Muscle layer of colon (tissue), 2 donors: ENCODE results near the gene TLE4.
A peak's percentile ranks its signal among the peaks of the same experiment; 100 is the strongest.

Experiments
- H3K27ac ChIP-seq: one replicate; pipeline ENCODE4 v1.7.0; 2013; ENCODE audit warnings: low read depth, mild to moderate bottlenecking, low read length, moderate library complexity
- H3K27me3 ChIP-seq, 2 donors: one replicate each; pipeline ENCODE4 v1.7.0; 2013; ENCODE audit warnings: low read length in 2 of 2, mild to moderate bottlenecking in 2 of 2; ENCODE audit not compliant: insufficient read depth in 2 of 2, control insufficient read depth in 1 of 2
- H3K36me3 ChIP-seq: one replicate; pipeline ENCODE4 v1.7.0; 2013; ENCODE audit warnings: mild to moderate bottlenecking, low read length; ENCODE audit not compliant: insufficient read depth
- H3K4me1 ChIP-seq: one replicate; pipeline ENCODE4 v1.7.0; 2013; ENCODE audit warnings: mild to moderate bottlenecking, low read length; ENCODE audit not compliant: insufficient read depth
- H3K4me3 ChIP-seq, 2 donors: one replicate each; pipeline ENCODE4 v1.7.0; 2013; ENCODE audit warnings: low read length in 2 of 2, low read depth in 1 of 2, mild to moderate bottlenecking in 1 of 2, moderate library complexity in 1 of 2
- H3K9ac ChIP-seq: one replicate; pipeline ENCODE4 v1.7.0; 2013; ENCODE audit warnings: low read length
- H3K9me3 ChIP-seq: one replicate; pipeline ENCODE4 v1.7.0; 2013; ENCODE audit warnings: mild to moderate bottlenecking, low read length
- donor health status: abdominal sarcoma.
- donor health status: Adenocarcinoma of cecum.

TLE4 gene

GRCh38 chr9:79559495-79560181, 12.1 kb upstream of the TLE4 start:
- no peaks in the 10 kb centered on the region for H3K36me3 ChIP-seq
- no peak overlapping the region for H3K4me3 ChIP-seq
- H3K9ac ChIP-seq = no peak overlapping the region
- H3K27ac ChIP-seq = no peak overlapping the region
- no peaks in the 10 kb centered on the region for H3K9me3 ChIP-seq
- H3K27me3 ChIP-seq = no peaks in the 10 kb centered on the region
- H3K4me1 ChIP-seq = no peaks in the 10 kb centered on the region

- Histone ChIP-seq H3K9ac (no peak overlapping the region), H3K4me3 (no peak overlapping the region)
These were observed 8.9 kb upstream of the TLE4 start for GRCh38 chr9:79562749-79563386.

GRCh38 chr9:79564105-79564504, 7.7 kb upstream of the TLE4 start:
- no peaks in the 10 kb centered on the region for H3K4me1 ChIP-seq
- H3K9me3 ChIP-seq = no peaks in the 10 kb centered on the region
- no peak overlapping the region for H3K4me3 ChIP-seq
- H3K27me3 ChIP-seq = no peaks in the 10 kb centered on the region
- no peak overlapping the region for H3K9ac ChIP-seq
- H3K36me3 ChIP-seq = no peaks in the 10 kb centered on the region
- no peak overlapping the region for H3K27ac ChIP-seq

More at GRCh38 chr9:79562749-79563386, 8.9 kb upstream of the TLE4 start:
- no peaks in the 10 kb centered on the region for H3K9me3 ChIP-seq
- no peaks in the 10 kb centered on the region for H3K36me3 ChIP-seq
- no peaks in the 10 kb centered on the region for H3K4me1 ChIP-seq
- H3K27me3 ChIP-seq = no peaks in the 10 kb centered on the region
- no peak overlapping the region for H3K27ac ChIP-seq

DNA sequence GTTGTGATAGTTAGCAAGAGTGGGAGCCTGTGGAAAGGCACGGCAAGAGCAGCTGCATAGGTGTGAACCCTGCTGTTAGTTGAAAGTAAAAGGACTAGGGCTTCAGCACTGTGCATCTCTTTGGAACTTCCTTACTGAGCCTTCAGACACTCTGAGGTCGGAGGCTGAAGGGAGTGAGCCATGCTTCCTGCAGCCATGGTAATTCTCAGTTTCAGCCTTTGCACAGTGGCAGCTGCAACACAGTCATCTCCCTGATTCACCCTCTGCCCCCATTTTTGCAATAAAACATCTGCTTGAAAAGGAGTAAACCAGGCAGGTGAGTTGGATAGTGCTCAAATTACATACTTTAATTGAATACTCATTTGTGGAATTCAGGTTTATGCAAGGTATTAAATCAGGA, 6.5 kb upstream of the TLE4 start:
- Histone ChIP-seq H3K27me3 (peaks cover 0 to 2% of the 10 kb centered on the region in 2 donors), H3K4me1 (no peaks in the 10 kb centered on the region), H3K27ac (no peak overlapping the region), H3K36me3 (no peaks in the 10 kb centered on the region), H3K9me3 (no peaks in the 10 kb centered on the region), H3K4me3 (no peak overlapping the region), H3K9ac (no peak overlapping the region)

GRCh38 chr9:79567671-79568098, 4.1 kb upstream of the TLE4 start:
- Histone ChIP-seq H3K4me1 (no peaks in the 10 kb centered on the region), H3K36me3 (no peaks in the 10 kb centered on the region), H3K9me3 (no peaks in the 10 kb centered on the region), H3K27me3 (peaks cover 0 to 3% of the 10 kb centered on the region in 2 donors), H3K9ac (no peak overlapping the region), H3K4me3 (no peak overlapping the region), H3K27ac (no peak overlapping the region)

DNA sequence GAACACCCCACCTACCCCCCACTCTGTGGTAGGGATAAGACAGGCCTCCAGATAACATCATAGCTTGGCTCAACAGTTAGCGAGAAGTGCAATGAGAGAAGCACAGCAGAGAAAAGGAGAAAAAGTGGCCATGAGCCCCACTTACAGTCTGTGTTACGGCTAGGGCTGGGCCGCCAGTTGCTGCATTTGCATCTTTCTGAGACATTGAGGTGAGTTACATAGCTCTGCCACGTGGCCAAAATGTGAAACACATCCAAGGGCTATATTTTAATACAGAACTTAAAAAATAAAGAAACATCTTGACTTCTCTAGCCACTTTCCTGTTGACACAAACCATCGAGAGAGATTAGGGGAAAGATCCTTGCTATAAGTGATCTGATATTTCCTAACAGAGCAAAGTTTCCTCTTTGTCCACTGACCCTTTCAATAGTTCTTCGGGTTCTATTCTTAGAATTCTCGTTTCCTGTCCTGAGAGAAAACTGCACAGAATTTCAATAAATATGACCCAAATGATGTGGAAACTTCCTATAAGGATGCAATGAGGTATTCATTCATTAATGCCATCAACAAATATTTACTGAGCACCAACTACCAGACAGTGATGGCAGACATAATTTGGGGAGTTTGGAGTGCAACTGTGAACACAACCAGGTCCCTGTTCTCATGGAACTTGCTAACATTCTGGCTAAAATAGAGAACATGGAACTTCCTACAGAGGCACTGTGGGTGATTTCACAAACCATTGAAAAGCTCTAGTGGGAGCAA, 3.2 kb upstream of the TLE4 start:
- Histone ChIP-seq H3K27me3 (peaks cover 0 to 3% of the 10 kb centered on the region in 2 donors), H3K4me3 (no peak overlapping the region), H3K4me1 (no peaks in the 10 kb centered on the region), H3K9ac (no peak overlapping the region), H3K36me3 (no peaks in the 10 kb centered on the region), H3K9me3 (no peaks in the 10 kb centered on the region), H3K27ac (no peak overlapping the region)

DNA sequence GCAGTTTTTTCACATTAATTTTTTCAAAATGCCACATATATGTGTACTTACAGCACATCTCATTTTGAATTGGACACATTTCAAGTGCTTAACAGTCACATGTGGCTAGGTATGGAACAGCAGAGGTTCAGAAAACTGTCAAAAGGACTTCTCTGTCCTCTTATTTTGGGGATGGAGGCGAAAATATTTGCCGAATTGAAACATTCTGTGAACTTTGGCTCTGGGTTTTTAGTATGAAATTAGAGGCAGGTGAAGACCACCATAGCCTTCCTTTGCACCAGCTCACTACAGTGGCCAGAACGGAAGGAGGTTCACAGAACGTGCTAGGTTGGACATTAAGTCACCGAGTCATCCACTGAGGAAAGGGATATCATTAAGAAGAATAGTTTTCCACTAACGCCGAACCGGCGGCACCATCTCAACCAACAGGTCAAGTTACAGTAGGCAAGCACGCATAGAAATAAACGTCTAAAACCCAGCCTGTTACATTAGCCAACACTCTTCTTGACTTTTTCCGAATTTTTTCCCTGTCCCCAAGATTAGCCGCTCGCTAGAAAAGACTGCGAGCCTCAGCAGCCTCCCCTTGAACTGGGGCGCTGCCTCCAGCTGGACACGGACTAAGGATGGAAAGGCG, 1.8 kb upstream of the TLE4 start:
- no peak overlapping the region for H3K9ac ChIP-seq
- H3K36me3 ChIP-seq = no peaks in the 10 kb centered on the region
- H3K4me3 ChIP-seq = peak overlapping the region; percentile 66 to 80

GRCh38 chr9:79570448-79571308, 1.1 kb upstream of the TLE4 start:
- peak overlapping the region; percentile 66 to 80 for H3K4me3 ChIP-seq
- peaks cover 0 to 3% of the 10 kb centered on the region in 2 donors for H3K27me3 ChIP-seq
- H3K27ac ChIP-seq = peak overlapping the region; percentile 5
- no peaks in the 10 kb centered on the region for H3K36me3 ChIP-seq
- H3K9me3 ChIP-seq = no peaks in the 10 kb centered on the region
- H3K4me1 ChIP-seq = peaks cover 14% of the 10 kb centered on the region
- H3K9ac ChIP-seq = no peak overlapping the region

More for the DNA sequence above, 1.8 kb upstream of the TLE4 start:
- Histone ChIP-seq H3K4me1 (peaks cover 12% of the 10 kb centered on the region), H3K27me3 (peaks cover 0 to 3% of the 10 kb centered on the region in 2 donors), H3K9me3 (no peaks in the 10 kb centered on the region), H3K27ac (peak overlapping the region; percentile 5)

DNA sequence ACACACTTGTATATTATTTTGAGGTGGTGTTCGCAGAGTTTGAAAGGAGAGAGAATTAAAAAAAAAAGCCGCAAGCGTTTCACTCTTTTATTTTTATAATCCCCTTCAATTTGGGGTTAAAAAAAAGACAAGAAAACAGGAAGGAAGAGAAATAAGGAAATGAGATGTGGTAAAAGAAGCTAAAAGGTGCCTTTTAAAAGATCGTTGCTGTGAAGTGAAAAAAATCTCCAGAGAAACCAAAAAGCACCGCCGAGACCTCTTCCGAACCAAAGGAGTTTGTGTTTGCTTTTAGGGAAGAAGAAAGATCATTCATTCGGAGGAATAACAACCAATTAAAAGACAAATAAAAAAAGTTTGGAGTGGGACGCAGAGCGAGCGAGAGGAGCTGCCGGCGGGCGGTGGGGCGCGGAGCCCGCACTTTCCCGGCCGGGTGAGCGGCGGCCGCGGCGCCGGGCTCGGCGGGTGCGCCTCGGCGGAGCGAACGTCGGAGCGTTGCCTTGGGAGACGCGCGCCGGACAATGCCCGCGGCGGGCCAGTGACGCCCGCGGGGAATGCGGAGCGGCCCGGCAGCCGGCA, 355 bp downstream of the TLE4 start:
- Histone ChIP-seq H3K4me3 (peak overlapping the region; percentile 67 to 84), H3K9ac (peak overlapping the region; percentile 76), H3K36me3 (no peaks in the 10 kb centered on the region), H3K4me1 (peaks cover 14% of the 10 kb centered on the region), H3K27ac (peak overlapping the region; percentile 97), H3K9me3 (no peaks in the 10 kb centered on the region), H3K27me3 (peaks cover 0 to 3% of the 10 kb centered on the region in 2 donors)

DNA sequence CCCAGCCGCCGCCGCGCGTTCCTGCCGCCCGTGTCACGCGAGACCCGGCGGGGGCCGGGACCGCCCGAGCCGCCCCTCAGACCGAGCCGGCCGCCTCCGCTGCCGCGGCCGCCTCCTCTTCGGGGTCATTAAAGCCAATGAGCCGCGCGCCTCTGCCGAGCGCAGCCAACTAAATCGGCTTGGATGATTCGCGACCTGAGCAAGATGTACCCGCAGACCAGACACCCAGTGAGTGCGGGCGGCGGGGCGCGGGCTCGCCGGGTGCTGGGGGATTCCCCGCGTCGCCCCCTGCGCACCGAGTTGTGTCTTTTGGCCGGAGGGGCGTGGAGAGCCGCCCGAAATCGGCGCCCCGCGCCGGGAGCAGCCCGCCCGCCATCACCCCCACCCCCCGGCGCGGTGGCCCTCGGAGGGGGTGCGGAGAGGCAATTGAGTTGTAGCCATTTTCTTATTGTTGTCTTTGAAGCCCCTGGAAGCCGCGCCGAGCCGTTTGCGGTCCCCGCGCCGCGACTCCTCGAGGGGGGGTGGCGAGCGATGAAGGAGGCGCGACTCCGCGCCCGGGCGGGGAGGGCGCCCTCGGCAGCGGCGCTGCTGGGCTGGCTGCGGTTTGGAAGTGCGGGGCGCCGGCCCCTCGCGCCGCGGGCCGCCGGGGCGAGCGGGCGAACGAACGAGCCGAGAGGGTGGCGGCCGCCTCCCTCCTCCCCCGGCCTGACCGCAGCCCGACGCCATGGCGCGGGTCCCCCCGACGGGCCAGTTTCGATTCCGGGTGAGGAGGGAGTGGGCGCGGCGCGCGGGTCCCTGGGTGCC, 1.0 kb downstream of the TLE4 start:
- Histone ChIP-seq H3K9me3 (no peaks in the 10 kb centered on the region), H3K4me1 (peaks cover 14% of the 10 kb centered on the region), H3K36me3 (no peaks in the 10 kb centered on the region), H3K27ac (peak overlapping the region; percentile 92), H3K27me3 (peaks cover 0 to 3% of the 10 kb centered on the region in 2 donors), H3K9ac (peak overlapping the region; percentile 87), H3K4me3 (peak overlapping the region; percentile 82 to 84)
